Keratinocyte (primary cell): Measurements from ENCODE around the gene RRAS.

Experiments
- EZH2 ChIP-seq: IDR thresholded peaks from one replicate; pipeline ENCODE4 v1.6.1; 2012; ENCODE audit warnings: inconsistent platforms, mild to moderate bottlenecking, low read length, moderate library complexity
- TF ChIP-seq, protein P1 (sequence below), 3 experiments: IDR thresholded peaks in 1 of 3; conservative IDR thresholded peaks in 1 of 3; optimal IDR thresholded peaks in 1 of 3; 2 replicates in 2 of 3; 3 replicates in 1 of 3; pipeline versions ENCODE3 to v1.5.1; 2011; ENCODE audit warnings: low read length in 3 of 3, mild to moderate bottlenecking in 3 of 3, moderate library complexity in 2 of 3, control low read depth in 1 of 3, inconsistent platforms in 1 of 3; ENCODE audit not compliant: insufficient read depth in 2 of 3; ENCODE audit errors: extremely low read depth in 1 of 3

DNA sequence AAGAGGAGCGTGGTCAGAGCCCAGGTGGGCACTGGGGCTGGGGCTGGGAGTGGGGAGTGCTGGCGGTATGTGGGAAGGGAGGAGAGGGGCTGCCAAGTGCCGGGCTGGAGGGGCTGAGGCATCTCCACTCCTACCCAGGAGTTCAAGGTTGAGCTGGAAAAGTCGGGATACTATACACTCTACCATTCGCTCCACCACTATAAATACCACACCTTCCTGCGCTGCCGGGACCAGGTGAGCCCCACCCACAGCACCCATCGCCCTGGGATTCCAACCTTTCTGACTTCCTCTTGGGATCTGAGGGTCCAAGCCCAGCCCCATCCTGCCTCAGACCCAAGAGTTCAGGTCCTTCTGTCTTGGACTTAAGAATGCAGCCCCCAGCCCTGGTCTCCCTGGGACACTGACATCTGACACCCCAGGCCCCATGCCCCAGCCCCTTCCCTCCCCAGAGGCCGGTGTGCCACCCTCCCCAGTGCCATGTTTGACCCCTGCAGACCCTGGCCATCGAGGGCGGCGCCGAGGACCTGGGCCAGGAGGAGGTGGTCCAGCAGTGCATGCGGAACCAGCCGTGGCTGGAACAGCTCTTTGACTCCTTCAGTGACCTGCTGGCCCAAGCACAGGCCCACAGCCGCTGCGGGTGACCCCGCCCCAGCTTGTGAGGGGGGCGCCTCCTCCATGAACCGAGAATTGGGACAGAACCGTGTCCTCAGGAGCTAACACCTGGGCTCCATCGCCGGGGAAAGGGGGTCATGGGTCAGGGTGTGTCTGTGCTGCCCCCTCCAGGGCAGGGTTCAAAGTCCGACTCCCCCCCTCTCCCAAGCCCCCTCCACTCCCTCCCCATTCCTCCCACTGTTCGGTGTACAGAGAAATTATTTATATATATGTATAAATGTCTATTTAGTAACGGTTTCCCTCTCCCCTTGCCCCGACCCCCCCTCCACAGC is 14.7 kb downstream of the RRAS start:
- TF ChIP-seq, protein P1, sequence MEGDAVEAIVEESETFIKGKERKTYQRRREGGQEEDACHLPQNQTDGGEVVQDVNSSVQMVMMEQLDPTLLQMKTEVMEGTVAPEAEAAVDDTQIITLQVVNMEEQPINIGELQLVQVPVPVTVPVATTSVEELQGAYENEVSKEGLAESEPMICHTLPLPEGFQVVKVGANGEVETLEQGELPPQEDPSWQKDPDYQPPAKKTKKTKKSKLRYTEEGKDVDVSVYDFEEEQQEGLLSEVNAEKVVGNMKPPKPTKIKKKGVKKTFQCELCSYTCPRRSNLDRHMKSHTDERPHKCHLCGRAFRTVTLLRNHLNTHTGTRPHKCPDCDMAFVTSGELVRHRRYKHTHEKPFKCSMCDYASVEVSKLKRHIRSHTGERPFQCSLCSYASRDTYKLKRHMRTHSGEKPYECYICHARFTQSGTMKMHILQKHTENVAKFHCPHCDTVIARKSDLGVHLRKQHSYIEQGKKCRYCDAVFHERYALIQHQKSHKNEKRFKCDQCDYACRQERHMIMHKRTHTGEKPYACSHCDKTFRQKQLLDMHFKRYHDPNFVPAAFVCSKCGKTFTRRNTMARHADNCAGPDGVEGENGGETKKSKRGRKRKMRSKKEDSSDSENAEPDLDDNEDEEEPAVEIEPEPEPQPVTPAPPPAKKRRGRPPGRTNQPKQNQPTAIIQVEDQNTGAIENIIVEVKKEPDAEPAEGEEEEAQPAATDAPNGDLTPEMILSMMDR (optimal IDR thresholded peaks at IDR 0.05 in 1 of 3, IDR thresholded peaks at IDR 0.05 in 1 of 3, conservative IDR thresholded peaks at IDR 0.05 in 1 of 3; ENCODE audit: extremely low read depth in 1 of 3, insufficient read depth in 2 of 3, low read length in 3 of 3): no peak
- TF ChIP-seq EZH2: no peak
